Measurements from ENCODE around the gene POP4. TPM values are rescaled to one million over a fixed set of nuclear protein-coding genes. Genes with fewer than 3 reads are reported as not detected.

Gene POP4
- total and polyA plus RNA-seq, 12 donors, result 65.4 to 134 (median 75.5) TPM

- Histone ChIP-seq H3K4me1 (replicated peaks in 1 of 2) (no peaks in the 10 kb centered on the region), H3K9me3 (replicated peaks in 1 of 3) (no peaks in the 10 kb centered on the region), H3K4me3 (no peak overlapping the region), H3K36me3 (replicated peaks in 1 of 2) (no peaks in the 10 kb centered on the region), H3K27me3 (peaks cover 21% of the 10 kb centered on the region), H3K27ac (no peak overlapping the region)
- TF ChIP-seq POLR2A (IDR thresholded peaks at IDR 0.05), result no peak
- no peak for TF ChIP-seq CTCF (IDR thresholded peaks at IDR 0.05)
- 13 to 23% (median 16%) methylated on average over 9 of the region's 9 CpGs for WGBS, 4 donors
- DNase-seq, result no peak
- intact Hi-C loops (cut with DNase I), result no loop called here
These were observed 9.1 kb upstream of the POP4 start for GRCh38 chr19:29596885-29597525.

GRCh38 chr19:29598036-29598435 is 8.0 kb upstream of the POP4 start:
- intact Hi-C loops (cut with DNase I), result no loop called here
- no peak for TF ChIP-seq CTCF (IDR thresholded peaks at IDR 0.05)
- no peak for TF ChIP-seq POLR2A (IDR thresholded peaks at IDR 0.05)
- 44 to 51% (median 49%) methylated on average over 7 of the region's 7 CpGs for WGBS, 4 donors
- Histone ChIP-seq H3K9me3 (replicated peaks in 1 of 3) (no peaks in the 10 kb centered on the region), H3K4me1 (replicated peaks in 1 of 2) (no peaks in the 10 kb centered on the region), H3K36me3 (replicated peaks in 1 of 2) (no peaks in the 10 kb centered on the region), H3K27ac (no peak overlapping the region), H3K4me3 (no peak overlapping the region), H3K27me3 (peaks cover 13% of the 10 kb centered on the region)
- no peak for DNase-seq

GRCh38 chr19:29598496-29598895 is 7.6 kb upstream of the POP4 start:
- Histone ChIP-seq H3K9me3 (replicated peaks in 1 of 3) (no peaks in the 10 kb centered on the region), H3K4me1 (replicated peaks in 1 of 2) (no peaks in the 10 kb centered on the region), H3K27me3 (peaks cover 13% of the 10 kb centered on the region), H3K36me3 (replicated peaks in 1 of 2) (no peaks in the 10 kb centered on the region), H3K27ac (no peak overlapping the region), H3K4me3 (no peak overlapping the region)
- TF ChIP-seq CTCF (IDR thresholded peaks at IDR 0.05) (no peak), POLR2A (IDR thresholded peaks at IDR 0.05) (no peak)
- DNase-seq, result no peak
- intact Hi-C loops (cut with DNase I), result no loop called here
- 51 to 64% (median 56%) methylated on average over 3 of the region's 3 CpGs for WGBS, 4 donors

- TF ChIP-seq POLR2A (IDR thresholded peaks at IDR 0.05), result no peak
- Histone ChIP-seq H3K27me3 (no peaks in the 10 kb centered on the region), H3K9me3 (replicated peaks in 1 of 3) (no peaks in the 10 kb centered on the region), H3K36me3 (replicated peaks in 1 of 2) (no peaks in the 10 kb centered on the region), H3K27ac (no peak overlapping the region), H3K4me1 (replicated peaks in 1 of 2) (peaks cover 5 to 16% of the 10 kb centered on the region in 2 donors), H3K4me3 (no peak overlapping the region)
- DNase-seq, result no peak
- intact Hi-C loops (cut with DNase I), result no loop called here
- 75 to 87% (median 82%) methylated on average over 5 of the region's 5 CpGs for WGBS, 4 donors
These were observed 2.8 kb upstream of the POP4 start for GRCh38 chr19:29603308-29603707.

- H3K9me3 ChIP-seq (replicated peaks in 1 of 3), result no peaks in the 10 kb centered on the region
- 1 to 2% (median 2%) methylated on average over 12 of the region's 12 CpGs for WGBS, 4 donors
- H3K4me1 ChIP-seq (replicated peaks in 1 of 2), result peaks cover 5 to 16% of the 10 kb centered on the region in 2 donors
- H3K27me3 ChIP-seq, result no peaks in the 10 kb centered on the region
- H3K36me3 ChIP-seq (replicated peaks in 1 of 2), result peaks cover 0 to 17% of the 10 kb centered on the region in 2 donors
- TF ChIP-seq POLR2A (IDR thresholded peaks at IDR 0.05) (no peak), CTCF (IDR thresholded peaks at IDR 0.05) (no peak)
- peak overlapping the region; percentile 73 to 90 (median 82) for H3K4me3 ChIP-seq
- intact Hi-C loops (cut with DNase I), result loop anchor here in 1 of 2 donors (5.0 kb wide), 1 partner anchor 111 kb away; the partner anchor contains the start of gene C19orf12
- H3K27ac ChIP-seq, result peak overlapping the region; percentile 83 to 97 (median 94)
- no peak for DNase-seq
These were observed 301 bp downstream of the POP4 start for GRCh38 chr19:29606420-29606747.
